Progenitor cell of endocrine pancreas (in vitro differentiated cells): ENCODE results near the gene RET. TPM values are rescaled to one million over a fixed set of nuclear protein-coding genes. Genes with fewer than 3 reads are reported as not detected.

Experiments used
- DNase-seq: peaks from one replicate; pipeline ENCODE4 v3.0.0; 2021; ENCODE audit warnings: low spot score; ENCODE audit not compliant: unreplicated experiment
- H3K27ac Mint-ChIP-seq: 2 replicates; pipeline ENCODE4 v1.8.0; 2021; ENCODE audit warnings: mild to moderate bottlenecking, moderate library complexity, mixed read lengths
- H3K27me3 Mint-ChIP-seq: 2 replicates; pipeline ENCODE4 v1.8.0; 2021; ENCODE audit warnings: mixed read lengths
- H3K36me3 Mint-ChIP-seq: 2 replicates; pipeline ENCODE4 v1.8.0; 2022; ENCODE audit warnings: mixed read lengths; ENCODE audit not compliant: insufficient read depth
- H3K4me1 Mint-ChIP-seq: 2 replicates; pipeline ENCODE4 v1.8.0; 2021; ENCODE audit warnings: low read depth, mixed read lengths
- H3K4me3 Mint-ChIP-seq: 2 replicates; pipeline ENCODE4 v1.8.0; 2021; ENCODE audit warnings: low read depth, mild to moderate bottlenecking, moderate library complexity, mixed read lengths
- H3K9me3 Mint-ChIP-seq: 2 replicates; pipeline ENCODE4 v1.8.0; 2021; ENCODE audit warnings: low read depth, mixed read lengths
- CTCF ChIP-seq: fragments of 200-600 bp; sonication (generic); IDR thresholded peaks from one replicate; pipeline ENCODE4 v1.5.0; 2021; ENCODE audit warnings: antibody characterized with exemption, mild to moderate bottlenecking; ENCODE audit not compliant: unreplicated experiment
- total RNA-seq: library from RNA; stranded (reverse); gene quantifications from 2 replicates; pipeline ENCODE4 v1.2.1, GENCODE V29; 2021

Gene RET
- total RNA-seq, 1 donor from 2014 or later = 1.5 TPM

- no peak for DNase-seq
- H3K4me3 Mint-ChIP-seq = no peak overlapping the region
- no peaks in the 10 kb centered on the region for H3K4me1 Mint-ChIP-seq
- no peaks in the 10 kb centered on the region for H3K9me3 Mint-ChIP-seq
- peaks cover 11% of the 10 kb centered on the region for H3K27me3 Mint-ChIP-seq
- H3K27ac Mint-ChIP-seq = no peak overlapping the region
- no peaks in the 10 kb centered on the region for H3K36me3 Mint-ChIP-seq
- TF ChIP-seq CTCF = no peak
Observed at GRCh38 chr10:43038783-43039623, 37.9 kb upstream of the RET start.

- Mint-ChIP-seq H3K4me3 (no peak overlapping the region), H3K27ac (no peak overlapping the region), H3K27me3 (peaks cover 11% of the 10 kb centered on the region), H3K4me1 (peaks cover 2% of the 10 kb centered on the region), H3K9me3 (no peaks in the 10 kb centered on the region), H3K36me3 (no peaks in the 10 kb centered on the region)
- TF ChIP-seq CTCF = no peak
- DNase-seq = no peak
Observed at GRCh38 chr10:43039624-43040481, 37.0 kb upstream of the RET start.

- Mint-ChIP-seq H3K4me1 (peaks cover 2% of the 10 kb centered on the region), H3K4me3 (no peak overlapping the region), H3K36me3 (no peaks in the 10 kb centered on the region), H3K27ac (no peak overlapping the region), H3K9me3 (no peaks in the 10 kb centered on the region), H3K27me3 (peaks cover 6% of the 10 kb centered on the region)
- no peak for DNase-seq
- TF ChIP-seq CTCF = no peak
Observed at GRCh38 chr10:43040482-43041256, 36.2 kb upstream of the RET start.

GRCh38 chr10:43041422-43042342, 35.2 kb upstream of the RET start:
- Mint-ChIP-seq H3K36me3 (no peaks in the 10 kb centered on the region), H3K27me3 (no peaks in the 10 kb centered on the region), H3K4me1 (peaks cover 2% of the 10 kb centered on the region), H3K4me3 (no peak overlapping the region), H3K9me3 (no peaks in the 10 kb centered on the region), H3K27ac (no peak overlapping the region)
- DNase-seq = no peak
- no peak for TF ChIP-seq CTCF
